ENCODE measurements around the gene UCK1.
"Not testable (repeated sequence)": the region's sequence is repeated elsewhere in the genome, so short reads cannot be mapped to it uniquely, and the experiment has no call there.

Gene UCK1

GRCh38 chr9:131523086-131523388, 8.0 kb downstream of the UCK1 start:
- DNase-seq, result no peak

DNA sequence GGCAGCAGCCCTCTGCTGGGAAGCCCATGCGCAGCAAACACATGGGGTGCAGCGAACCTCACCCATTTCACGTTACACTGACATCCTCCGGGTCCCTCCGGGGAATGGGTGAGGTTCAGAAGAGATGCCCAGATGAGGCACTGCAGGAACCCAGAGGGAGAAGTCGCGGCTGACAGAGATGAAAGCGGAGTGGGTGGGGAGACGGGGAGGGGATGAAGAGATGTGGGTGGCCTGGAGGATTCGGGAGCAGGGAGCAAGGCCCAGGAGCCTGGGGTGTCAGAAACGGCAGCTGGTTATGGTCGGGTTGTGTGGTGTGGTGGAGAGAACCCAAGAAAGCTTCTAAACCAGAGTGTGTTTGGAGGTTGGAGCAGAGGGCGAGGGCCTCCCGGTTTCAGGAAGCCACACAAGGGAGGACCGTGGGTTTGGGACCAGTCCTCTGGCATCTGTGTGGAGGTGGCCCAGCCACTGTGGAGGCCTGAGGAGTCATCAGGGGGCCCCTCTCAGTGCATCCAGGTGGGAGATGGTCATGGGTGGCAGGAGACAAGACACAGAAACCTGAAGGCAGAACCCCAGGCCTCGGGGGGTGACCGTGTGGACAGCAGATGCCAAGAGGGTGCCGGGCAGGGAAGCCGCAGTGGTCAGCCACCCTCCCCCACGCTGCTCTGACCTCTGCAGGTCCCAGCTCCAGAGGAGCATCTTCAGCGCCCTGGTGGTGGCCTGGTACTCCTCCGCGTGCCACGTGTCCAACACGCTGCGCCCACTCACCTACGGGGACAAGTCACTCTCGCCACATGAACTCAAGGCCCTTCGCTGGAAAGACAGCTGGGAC, 8.6 kb downstream of the UCK1 start:
- DNase-seq, result no peak

- no peak for DNase-seq
Observed at GRCh38 chr9:131521822-131522221, 9.2 kb downstream of the UCK1 start.

DNA sequence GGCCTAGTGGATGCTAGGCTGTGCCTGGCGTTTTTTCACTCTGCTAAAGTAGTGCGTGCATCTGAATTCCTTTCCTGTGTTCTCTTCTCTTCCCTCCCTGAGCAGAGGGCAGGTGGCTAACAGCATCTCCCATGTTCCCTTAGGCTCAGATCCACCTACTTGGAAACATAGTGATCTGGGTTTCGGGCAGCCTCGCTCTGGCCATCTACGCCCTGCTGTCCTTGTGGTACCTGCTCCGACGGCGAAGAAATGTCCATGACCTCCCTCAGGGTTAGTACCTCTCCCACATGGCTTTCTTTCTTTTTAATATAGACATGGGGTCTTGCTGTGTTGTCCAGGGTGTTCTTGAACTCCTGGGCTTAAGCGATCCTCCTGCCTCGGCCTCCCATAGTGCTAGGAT, 9.9 kb downstream of the UCK1 start:
- DNase-seq, result no peak

- DNase-seq, result no peak
Observed at GRCh38 chr9:131520503-131520902, 10.6 kb downstream of the UCK1 start.

- no peak for DNase-seq
Observed at GRCh38 chr9:131518553-131518952, 12.5 kb downstream of the UCK1 start.

DNA sequence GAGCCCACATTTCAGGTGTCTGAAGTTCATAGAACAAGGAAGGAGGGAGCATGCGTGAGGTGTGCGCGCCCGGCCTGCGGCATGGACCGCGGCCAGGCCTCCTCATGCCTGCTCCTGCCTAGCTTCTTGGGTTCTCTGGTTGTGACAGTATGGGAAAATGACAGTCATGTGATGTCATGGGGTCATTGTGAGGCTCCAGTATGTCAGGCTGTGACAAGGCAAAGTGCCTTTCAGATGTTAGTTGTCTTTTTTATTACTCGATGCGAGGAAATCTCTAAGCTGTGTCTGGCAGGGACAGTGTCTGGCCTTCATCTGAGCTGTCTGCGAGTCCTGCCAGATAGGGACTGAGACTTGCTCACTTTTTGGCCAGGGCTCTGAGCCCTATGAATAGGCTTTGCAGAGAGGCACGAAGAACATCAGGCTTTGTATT, 13.3 kb downstream of the UCK1 start:
- DNase-seq, result no peak

GRCh38 chr9:131516930-131517329, 14.1 kb downstream of the UCK1 start:
- no peak for DNase-seq

- DNase-seq, result no peak
Observed at GRCh38 chr9:131516100-131516499, 15.0 kb downstream of the UCK1 start.

- not testable (repeated sequence) for DNase-seq
Observed at GRCh38 chr9:131515559-131516031, 15.5 kb downstream of the UCK1 start.

GRCh38 chr9:131513177-131513576, 17.9 kb downstream of the UCK1 start:
- DNase-seq, result no peak

DNA sequence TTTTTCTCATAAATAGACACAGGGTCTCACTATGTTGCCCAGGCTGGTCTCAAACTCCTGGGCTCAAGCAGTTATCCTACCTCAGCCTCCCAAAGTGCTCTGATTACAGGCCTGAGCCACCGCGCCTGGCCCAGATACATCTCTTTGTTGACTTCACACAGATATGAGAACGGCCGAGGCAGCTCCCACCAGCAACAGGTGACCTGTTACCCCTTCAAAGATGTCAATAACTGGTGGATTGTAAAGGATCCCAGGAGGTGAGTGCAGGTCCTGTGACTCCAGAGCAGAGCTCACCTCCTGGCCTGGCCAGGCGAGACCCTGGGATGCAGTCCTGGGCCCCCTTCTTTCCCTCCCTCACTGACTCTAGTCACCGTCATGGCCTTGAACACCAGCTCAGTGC, 19.2 kb downstream of the UCK1 start:
- DNase-seq, result no peak

DNA sequence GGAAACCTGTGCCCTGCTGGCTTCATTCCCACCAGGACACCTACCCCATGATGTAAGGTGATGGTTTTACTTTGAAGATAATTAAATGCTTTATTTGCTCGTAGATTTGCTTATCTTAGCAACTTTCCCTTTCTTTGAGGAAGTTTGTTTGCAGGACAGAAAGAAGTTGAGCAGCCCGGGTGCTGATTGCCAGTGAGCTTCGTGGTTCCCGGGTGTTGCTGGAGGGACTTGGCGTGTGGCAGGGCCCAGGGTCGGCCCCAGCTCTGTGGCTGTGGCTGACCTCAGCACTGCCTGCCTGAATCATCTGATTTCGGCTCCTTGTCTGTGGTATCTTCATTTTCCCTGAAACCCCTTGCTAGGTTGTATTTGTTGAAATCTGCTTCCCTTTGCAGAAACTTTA, 19.6 kb downstream of the UCK1 start:
- no peak for DNase-seq

- no peak for DNase-seq
Observed at GRCh38 chr9:131505012-131505411, 26.1 kb downstream of the UCK1 start.

DNA sequence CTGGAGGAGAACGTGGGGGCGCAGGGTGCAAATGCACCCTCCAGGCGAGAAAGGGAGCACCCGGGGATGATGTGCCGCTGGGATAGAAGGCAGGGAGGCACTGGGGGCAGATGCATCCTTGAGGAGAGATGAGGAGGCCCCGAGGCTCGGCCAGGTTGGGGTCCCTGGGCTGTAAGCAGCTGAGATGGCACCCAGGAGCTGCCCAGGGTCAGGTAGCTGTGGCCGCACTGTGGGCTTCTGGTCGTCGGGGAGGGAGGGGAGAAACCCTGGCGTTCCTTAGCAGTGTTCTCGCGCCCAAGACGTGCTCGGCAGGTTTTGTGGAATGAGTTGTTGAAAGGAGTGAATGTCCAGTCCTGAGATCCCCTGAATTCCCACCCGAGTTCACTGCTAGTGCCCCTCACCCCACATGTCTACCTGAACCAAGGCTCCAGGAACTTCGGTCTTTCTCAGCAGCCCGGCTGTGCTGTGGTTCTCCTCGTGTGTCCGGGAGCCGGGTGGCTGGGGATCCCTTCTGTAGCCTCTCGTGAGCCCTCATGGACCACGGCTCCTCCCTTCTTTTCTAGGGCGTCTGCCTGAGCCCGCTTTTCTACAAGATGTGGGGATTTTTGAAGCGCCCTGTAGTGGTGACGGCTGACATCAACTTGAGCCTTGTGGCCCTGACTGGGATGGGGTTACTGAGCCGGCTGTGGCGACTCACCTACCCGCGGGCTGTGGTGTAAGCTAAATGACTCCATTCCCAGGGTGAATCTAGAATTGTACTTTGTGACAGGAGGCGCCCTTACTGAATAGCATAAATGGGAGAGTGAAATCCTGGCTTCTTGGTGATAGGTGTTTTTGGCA, 27.2 kb downstream of the UCK1 start:
- DNase-seq, result no peak

GRCh38 chr9:131502781-131503625, 28.1 kb downstream of the UCK1 start, which contains the start of gene POMT1:
Gene POMT1 (plus strand): TSS chr9:131502918. CDS start chr9:131504219, 1,301 bp downstream.
- peak; percentile 84 for DNase-seq

DNA sequence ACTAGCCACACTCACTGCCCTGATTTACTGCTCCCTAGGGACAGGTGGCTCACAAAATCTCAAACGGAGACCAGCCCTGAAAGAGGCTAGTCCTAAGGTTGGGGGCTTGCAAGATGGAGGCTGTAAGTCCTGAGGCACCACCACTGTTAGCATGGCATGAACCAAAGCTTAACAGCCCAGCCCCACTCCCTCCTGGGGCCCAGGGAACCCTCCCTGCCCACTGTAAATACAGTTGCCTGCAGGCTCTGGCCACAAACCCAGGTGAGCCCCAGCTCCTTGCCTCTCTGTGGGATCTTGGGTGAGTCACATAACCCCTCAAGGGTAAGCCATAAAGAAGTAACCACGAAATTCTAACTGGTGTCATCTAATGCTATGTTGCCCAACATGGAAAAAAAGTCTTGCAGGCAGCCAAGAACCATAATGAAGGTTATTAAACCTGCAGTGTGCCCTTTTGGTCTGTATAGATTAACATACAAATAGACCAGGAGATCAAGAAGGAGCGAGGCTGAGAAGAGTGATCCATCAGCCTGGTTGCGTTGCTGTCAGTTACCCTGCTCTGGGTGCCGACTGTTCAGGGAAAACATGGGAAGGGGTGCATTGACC, 30.0 kb downstream of the UCK1 start:
- no peak for DNase-seq

DNA sequence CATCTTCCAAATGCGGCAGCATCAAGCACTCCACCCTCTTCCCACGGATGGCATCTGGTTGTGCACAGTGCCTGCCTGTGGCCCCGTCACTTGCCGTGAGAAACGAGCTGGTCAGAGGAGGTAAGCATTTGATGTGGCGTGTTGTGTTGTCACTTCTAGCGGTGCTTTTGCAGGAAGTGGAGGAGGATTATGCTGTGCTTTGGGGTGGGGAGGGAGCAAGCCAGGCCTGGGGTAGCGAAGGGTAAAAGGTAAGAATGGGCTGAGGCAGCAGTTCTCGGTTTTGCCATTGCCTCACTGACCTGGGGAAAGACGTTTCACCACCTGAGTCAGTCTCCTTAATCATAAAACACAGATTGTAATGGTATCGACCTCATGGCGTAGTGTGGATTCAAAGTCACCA, 30.7 kb downstream of the UCK1 start:
- no peak for DNase-seq

GRCh38 chr9:131499254-131499767, 31.8 kb downstream of the UCK1 start:
- no peak for DNase-seq

- no peak for DNase-seq
Observed at GRCh38 chr9:131496844-131497405, 34.1 kb downstream of the UCK1 start.

GRCh38 chr9:131495785-131496184, 35.3 kb downstream of the UCK1 start:
- DNase-seq, result no peak

GRCh38 chr9:131494296-131494870, 36.7 kb downstream of the UCK1 start:
- DNase-seq, result no peak
